K562 (cell line): Measurements from ENCODE around the gene KLHL22. TPM values are rescaled to one million over a fixed set of nuclear protein-coding genes. Genes with fewer than 3 reads are reported as not detected.

Source experiments
- CREM ChIP-seq: IDR thresholded peaks from 2 replicates; pipeline ENCODE4 v1.6.1; 2014; ENCODE audit warnings: antibody characterized with exemption, low read depth
- ETV6 ChIP-seq, 3 experiments: fragments of 150-350 bp in 1 of 3; sonication (generic) in 1 of 3; formaldehyde crosslinking in 1 of 3; IDR thresholded peaks; 2 replicates each; pipeline versions ENCODE4 v1.6.1 to v1.8.0; 2014 to 2022; ENCODE audit warnings: borderline replicate concordance in 2 of 3, low read depth in 2 of 3, antibody characterized with exemption in 1 of 3, low read length in 1 of 3, mild to moderate bottlenecking in 1 of 3, missing genetic modification reagents in 1 of 3
- FIP1L1 ChIP-seq: fragments of 200-400 bp; formaldehyde crosslinking; IDR thresholded peaks from 2 replicates; pipeline ENCODE4 v1.6.1; 2018; ENCODE audit warnings: mild to moderate bottlenecking, low read depth, low read length; ENCODE audit not compliant: poor library complexity, severe bottlenecking
- FUS ChIP-seq: fragments of 200-400 bp; formaldehyde crosslinking; optimal IDR thresholded peaks from 2 replicates; pipeline ENCODE3; 2017; ENCODE audit warnings: low read depth, low read length
- KLF10 ChIP-seq: fragments of 250-450 bp; sonication (Bioruptor Pico); IDR thresholded peaks from 2 replicates; pipeline ENCODE4 v1.6.1; 2021; ENCODE audit warnings: matching md5 sums
- L3MBTL2 ChIP-seq: fragments of 450-650 bp; IDR thresholded peaks from 2 replicates; pipeline ENCODE4 v1.6.1; 2016; ENCODE audit warnings: mild to moderate bottlenecking, moderate library complexity
- MBD1 ChIP-seq: fragments of 250-450 bp; sonication (Bioruptor Pico); IDR thresholded peaks from 2 replicates; pipeline ENCODE4 v1.8.0; 2022; ENCODE audit warnings: inconsistent platforms
- MCM3 ChIP-seq: fragments of 450-650 bp; IDR thresholded peaks from 2 replicates; pipeline ENCODE4 v1.6.1; 2016
- MEF2A ChIP-seq: IDR thresholded peaks from 2 replicates; pipeline ENCODE4 v1.6.1; 2011; ENCODE audit warnings: low read depth, mild to moderate bottlenecking, low read length, moderate library complexity; ENCODE audit not compliant: control insufficient read depth
- MTA3 ChIP-seq: fragments of 450-650 bp; formaldehyde crosslinking; IDR thresholded peaks from 2 replicates; pipeline ENCODE4 v1.6.1; 2017; ENCODE audit warnings: mild to moderate bottlenecking, borderline replicate concordance
- NFATC3 ChIP-seq: fragments of 450-650 bp; IDR thresholded peaks from 2 replicates; pipeline ENCODE4 v1.6.1; 2017; ENCODE audit warnings: mild to moderate bottlenecking
- NFIC ChIP-seq: fragments of 450-650 bp; IDR thresholded peaks from 2 replicates; pipeline ENCODE4 v1.6.1; 2017; ENCODE audit warnings: mild to moderate bottlenecking, inconsistent platforms
- NR4A1 ChIP-seq, 2 experiments: fragments of 250-450 bp in 1 of 2; fragments of 450-650 bp in 1 of 2; sonication (Bioruptor Pico) in 1 of 2; IDR thresholded peaks; 2 replicates each; pipeline versions ENCODE4 v1.4.0 to v1.6.1; 2016 to 2020; ENCODE audit warnings: mild to moderate bottlenecking in 2 of 2, missing compliant biosample characterization in 1 of 2, missing genetic modification characterization in 1 of 2, moderate library complexity in 1 of 2
- PRDM10 ChIP-seq: fragments of 450-650 bp; IDR thresholded peaks from 2 replicates; pipeline ENCODE4 v1.6.1; 2018; ENCODE audit not compliant: partially characterized antibody
- RBM34 ChIP-seq: fragments of 200-400 bp; formaldehyde crosslinking; IDR thresholded peaks from 2 replicates; pipeline ENCODE4 v1.6.1; 2018; ENCODE audit warnings: low read length, borderline replicate concordance; ENCODE audit not compliant: insufficient read depth
- TAF9B ChIP-seq: fragments of 450-650 bp; IDR thresholded peaks from 2 replicates; pipeline ENCODE4 v1.6.1; 2018; ENCODE audit warnings: mild to moderate bottlenecking; ENCODE audit not compliant: partially characterized antibody
- ZBTB49 ChIP-seq: sonication (generic); formaldehyde crosslinking; IDR thresholded peaks from 2 replicates; pipeline ENCODE4 v1.8.0; 2022; ENCODE audit warnings: missing genetic modification reagents, mild to moderate bottlenecking, borderline replicate concordance
- ZNF384 ChIP-seq: IDR thresholded peaks from 2 replicates; pipeline ENCODE4 v1.6.1; 2012; ENCODE audit warnings: low read depth, low read length, improper control_type of control experiment
- ZNF655 ChIP-seq: fragments of 250-450 bp; sonication (Bioruptor Pico); IDR thresholded peaks from 2 replicates; pipeline ENCODE4 v1.5.0; 2021
- polyA plus RNA-seq, 8 experiments: library from polyadenylated mRNA; depleted of rRNA in 4 of 8; stranded (reverse) in 5 of 8; unstranded in 3 of 8; fragments of >200 nt; fragmentation: Nextera tagmentation in 2 of 8; fragmentation: Illumina TruSeq in 1 of 8; extraction: Ambion mirVana in 2 of 8; extraction: Trizol in 1 of 8; gene quantifications; 2 replicates each; pipeline versions ENCODE4 v1.2.1 to v1.2.3, GENCODE V29; 2011 to 2014; ENCODE audit warnings: inconsistent platforms in 1 of 8, missing spikeins in 1 of 8
- total RNA-seq, 7 experiments: library from RNA; depleted of rRNA in 6 of 7; stranded (reverse); fragments of >200 nt in 6 of 7; fragmentation: Illumina TruSeq in 2 of 7; extraction: Trizol in 2 of 7; gene quantifications; 2 replicates each; pipeline versions ENCODE4 v1.2.1 to v1.2.3, GENCODE V29; 2011 to 2021; ENCODE audit warnings: low replicate concordance in 1 of 7

KLHL22 gene
- total and polyA plus RNA-seq, 9 of the 15 experiments (the other 6 are each of a cell fraction or from before 2014, with no cell fraction given): 1.3 to 25.6 (median 15.2) TPM

DNA sequence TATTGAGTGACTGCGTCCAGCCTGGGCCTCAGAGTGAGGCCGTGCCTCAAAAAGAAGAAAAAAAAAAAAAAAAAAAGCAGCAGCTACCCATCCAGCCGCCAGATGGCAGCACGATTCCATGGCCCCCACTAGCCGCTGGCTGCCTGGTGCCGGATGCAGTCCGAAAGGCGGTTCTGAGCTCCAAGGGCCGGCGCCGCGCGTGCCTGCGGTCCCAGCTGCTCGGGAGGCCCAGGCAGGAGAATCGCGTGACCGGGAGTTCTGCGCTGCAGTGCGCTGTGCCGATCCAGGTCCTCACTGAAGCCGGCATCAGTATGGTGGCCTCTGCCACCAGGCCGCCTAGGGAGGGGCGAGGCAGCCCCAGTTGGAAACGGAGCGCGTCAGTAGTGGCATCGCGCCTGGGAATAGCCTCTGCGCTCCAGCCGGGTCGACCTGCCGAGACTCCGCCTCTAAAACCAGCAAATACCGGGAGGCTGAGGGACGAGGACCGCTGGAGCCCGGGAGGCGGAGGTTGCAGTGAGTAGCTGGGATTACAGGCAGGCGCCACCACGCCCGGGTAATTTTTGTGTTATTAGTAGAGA lies 77.3 kb downstream of the KLHL22 start (continued):
- no peak for TF ChIP-seq ZBTB49 (CRISPR knock-in tag)
- TF ChIP-seq CREM: peak; percentile 30; the same call in 1 of the 2 replicates
- TF ChIP-seq FIP1L1: peak; percentile 98
- TF ChIP-seq ZNF655 (CRISPR knock-in tag): no peak
- no peak for TF ChIP-seq KLF10
- peak; percentile 100 for TF ChIP-seq ZNF384
- 0 out of 2 replicates have a peak, but pooled peaks have one; percentile 2 for TF ChIP-seq MEF2A
- TF ChIP-seq NFATC3: no peak
- TF ChIP-seq NR4A1 (CRISPR knock-in tag; IDR thresholded peaks at IDR 0.05): peak; percentile 91
- peak; percentile 78; the same call in 1 of the 2 replicates for TF ChIP-seq NR4A1 (tag; IDR thresholded peaks at IDR 0.05)
- peak; percentile 95; the same call in 1 of the 2 replicates for TF ChIP-seq MTA3
- TF ChIP-seq PRDM10: peak; percentile 28
- TF ChIP-seq FUS: no peak
- TF ChIP-seq L3MBTL2: peak; percentile 96
- no peak for TF ChIP-seq NFIC
- no peak for TF ChIP-seq MBD1 (CRISPR knock-in tag)
- TF ChIP-seq MCM3: no peak
- no peak for TF ChIP-seq TAF9B
- no peak for TF ChIP-seq RBM34
- TF ChIP-seq ETV6 (IDR thresholded peaks at IDR 0.05; ENCODE audit: borderline replicate concordance in 1 of 2, low read depth in 2 of 2, low read length in 1 of 2): peak in 1 of 2 experiments; percentile 70; a peak in 2 of 4 replicates
- TF ChIP-seq ETV6 (CRISPR knock-in tag; IDR thresholded peaks at IDR 0.05; ENCODE audit: borderline replicate concordance): no peak
